Fibroblast of skin of left quadriceps (primary cell): ENCODE measurements around the gene CACNG3.
"Not testable (repeated sequence)": the region's sequence is repeated elsewhere in the genome, so short reads cannot be mapped to it uniquely, and the experiment has no call there.

Source experiments
- DNase-seq, 2 experiments: peaks; one replicate each; pipeline ENCODE4 v3.0.0-alpha.2; 2013; ENCODE audit warnings: low read depth in 2 of 2

The CACNG3 gene

DNA sequence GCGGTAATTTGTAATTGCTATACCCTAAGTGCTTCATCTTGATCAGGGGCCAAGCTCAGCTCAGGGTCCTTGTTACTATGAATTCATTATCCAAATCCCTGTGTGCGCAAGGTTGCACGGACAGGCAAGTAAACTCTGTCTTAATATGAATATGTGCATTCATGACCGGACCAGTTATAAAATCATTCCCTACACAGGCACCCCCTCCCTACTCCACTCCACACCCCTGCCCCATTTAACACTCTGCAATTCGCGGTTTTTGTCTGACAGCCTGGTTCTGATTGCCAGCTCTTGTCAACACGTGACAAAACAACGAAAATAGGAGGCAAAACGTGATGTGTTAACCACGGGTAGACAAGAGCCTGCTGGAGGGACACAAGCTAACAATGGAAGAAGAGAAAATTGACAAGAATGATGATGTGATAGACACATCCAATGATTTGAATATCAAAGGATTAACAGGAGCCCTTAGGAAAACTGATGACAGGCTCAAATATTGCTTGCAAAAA is 76.5 kb downstream of the CACNG3 start:
- DNase-seq: no peak

GRCh38 chr16:24336491-24336890 is 80.4 kb downstream of the CACNG3 start:
- no peak for DNase-seq

GRCh38 chr16:24337013-24337412 is 80.9 kb downstream of the CACNG3 start:
- DNase-seq: no peak

DNA sequence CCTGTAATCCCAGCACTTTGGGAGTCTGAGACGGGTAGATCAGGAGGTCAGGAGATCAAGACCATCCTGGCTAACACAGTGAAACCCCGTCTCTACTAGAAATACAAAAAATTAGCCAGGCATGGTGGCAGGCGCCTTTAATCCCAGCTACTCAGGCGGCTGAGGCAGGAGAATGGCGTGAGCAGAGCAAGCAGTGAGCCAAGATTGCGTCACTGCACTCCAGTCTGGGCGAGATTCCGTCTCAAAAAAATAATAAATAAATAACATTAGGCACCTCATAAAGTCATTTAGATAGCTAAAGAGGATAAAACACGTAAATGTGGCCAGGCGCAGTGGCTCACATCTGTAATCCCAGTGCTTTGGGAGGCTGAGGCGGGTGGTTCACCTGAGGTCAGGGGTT is 87.7 kb downstream of the CACNG3 start:
- DNase-seq: not testable (repeated sequence)

GRCh38 chr16:24344784-24345183 is 88.6 kb downstream of the CACNG3 start:
- no peak for DNase-seq

GRCh38 chr16:24345704-24346103 is 89.6 kb downstream of the CACNG3 start:
- DNase-seq: no peak

- DNase-seq: no peak
These were observed 90.6 kb downstream of the CACNG3 start for GRCh38 chr16:24346734-24347133.

DNA sequence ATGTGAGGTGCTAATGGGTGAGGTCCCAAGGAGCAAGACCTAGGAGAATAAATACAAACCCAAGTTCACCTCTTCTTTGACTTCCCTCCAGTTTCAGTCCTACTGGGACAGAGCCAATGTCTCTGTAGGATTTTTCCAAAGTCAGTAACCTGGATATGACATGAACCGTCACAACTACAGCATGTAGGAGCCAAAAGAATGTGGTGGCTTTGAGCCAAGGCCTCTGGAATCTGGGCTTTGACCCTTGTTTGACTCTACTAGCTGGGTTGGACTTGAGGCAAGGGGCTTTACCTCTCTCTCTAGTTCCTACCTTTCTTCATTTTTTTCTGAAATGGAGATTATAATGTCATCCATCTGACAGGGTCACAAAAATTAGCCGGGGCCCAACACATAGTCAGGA is 91.4 kb downstream of the CACNG3 start:
- DNase-seq: no peak

GRCh38 chr16:24348545-24349290 is 92.6 kb downstream of the CACNG3 start:
- DNase-seq: no peak

DNA sequence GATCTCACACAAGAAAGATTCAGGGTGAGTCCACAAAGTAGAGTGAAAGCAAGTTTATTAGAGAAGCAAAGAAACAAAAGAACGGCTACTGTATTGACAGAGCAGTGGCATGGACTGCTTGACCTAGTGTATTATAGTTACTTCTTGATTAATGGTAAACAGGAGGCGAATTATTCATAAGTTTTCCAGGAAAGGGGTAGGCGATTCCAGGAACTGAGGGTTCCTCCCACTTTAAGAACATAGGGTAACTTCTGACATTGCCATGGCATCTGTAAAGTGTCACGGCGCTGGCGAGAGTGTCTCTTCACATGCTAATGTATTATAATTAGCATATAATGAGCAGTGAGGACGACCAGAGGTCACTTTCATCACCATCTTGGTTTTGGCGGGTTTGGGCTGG is 93.2 kb downstream of the CACNG3 start:
- DNase-seq: no peak

DNA sequence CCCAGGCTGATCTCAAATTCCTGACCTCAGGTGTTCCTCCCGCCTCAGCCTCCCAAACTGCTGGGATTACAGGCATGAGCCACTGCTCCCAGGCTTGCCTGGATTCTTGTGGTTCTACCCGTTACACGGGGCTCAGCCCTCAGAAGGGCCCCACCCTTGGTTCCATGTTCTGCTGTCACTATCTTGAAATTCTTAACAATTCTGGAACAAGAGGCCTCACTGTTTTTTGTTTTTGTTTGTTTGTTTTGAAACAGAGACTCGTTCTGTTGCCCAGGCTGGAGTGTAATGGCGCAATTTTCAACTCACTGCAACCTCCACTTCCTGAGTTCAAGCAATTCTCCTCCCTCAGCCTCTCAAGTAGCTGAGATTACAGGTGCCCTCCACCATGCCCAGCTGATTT is 96.6 kb downstream of the CACNG3 start:
- no peak for DNase-seq

DNA sequence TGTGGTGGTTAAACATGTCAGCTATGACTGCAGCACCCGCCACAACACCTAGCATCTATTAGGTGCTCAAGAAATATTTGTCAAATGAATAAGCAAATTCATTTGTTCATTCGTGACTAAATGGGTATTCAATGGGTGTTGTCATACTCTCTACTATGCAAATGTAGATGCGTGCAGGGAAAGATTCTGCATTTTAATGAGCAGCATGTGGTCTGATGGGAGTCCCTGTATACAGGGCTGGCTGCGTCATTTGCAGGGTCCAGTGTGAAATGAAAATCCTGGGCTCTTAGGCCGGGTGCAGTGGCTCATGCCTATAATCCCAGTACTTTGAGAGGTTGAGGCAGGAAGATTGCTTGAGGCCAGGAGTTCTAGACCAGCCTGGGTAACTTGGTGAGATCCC is 97.5 kb downstream of the CACNG3 start:
- no peak for DNase-seq

DNA sequence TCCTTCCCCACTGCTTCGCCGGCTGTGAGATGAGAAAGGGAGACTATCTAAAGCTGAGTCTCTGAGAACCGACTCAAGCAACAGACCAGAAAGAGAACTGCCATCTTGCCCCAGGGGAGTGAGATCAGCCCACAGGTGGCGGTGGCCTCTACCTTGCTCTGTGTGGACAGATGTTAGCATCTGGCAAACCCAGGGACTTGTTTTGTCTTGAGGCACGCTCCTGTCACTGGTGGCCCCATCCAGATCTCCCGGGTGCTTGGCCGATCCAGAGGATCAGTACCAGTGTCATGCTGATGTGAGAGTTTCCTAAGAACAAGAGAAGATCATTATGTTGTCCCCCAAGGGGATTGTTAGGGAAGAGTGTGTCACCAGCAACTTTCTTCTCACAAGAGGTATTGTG is 101.4 kb downstream of the CACNG3 start:
- no peak for DNase-seq

- DNase-seq: no peak
These were observed 102.0 kb downstream of the CACNG3 start for GRCh38 chr16:24358117-24358516.

DNA sequence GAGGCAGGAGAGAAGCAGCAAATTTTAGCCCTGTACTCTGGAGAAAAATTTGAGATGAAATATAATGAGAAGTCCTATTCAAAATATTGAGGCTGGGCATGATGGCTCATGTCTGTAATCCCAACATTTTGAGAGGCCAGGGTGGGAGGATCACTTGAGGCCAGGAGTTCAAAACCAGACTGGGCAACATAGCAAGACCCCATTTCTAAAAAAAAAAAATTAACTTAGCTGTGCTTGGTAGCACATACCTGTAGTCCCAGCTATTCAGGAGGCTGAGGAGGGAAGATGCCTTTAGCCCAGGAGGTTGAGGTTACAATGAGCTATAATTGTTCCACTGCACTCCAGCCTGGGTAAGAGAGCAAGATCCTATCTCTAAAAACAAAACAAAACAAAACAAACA is 103.4 kb downstream of the CACNG3 start:
- no peak for DNase-seq

DNA sequence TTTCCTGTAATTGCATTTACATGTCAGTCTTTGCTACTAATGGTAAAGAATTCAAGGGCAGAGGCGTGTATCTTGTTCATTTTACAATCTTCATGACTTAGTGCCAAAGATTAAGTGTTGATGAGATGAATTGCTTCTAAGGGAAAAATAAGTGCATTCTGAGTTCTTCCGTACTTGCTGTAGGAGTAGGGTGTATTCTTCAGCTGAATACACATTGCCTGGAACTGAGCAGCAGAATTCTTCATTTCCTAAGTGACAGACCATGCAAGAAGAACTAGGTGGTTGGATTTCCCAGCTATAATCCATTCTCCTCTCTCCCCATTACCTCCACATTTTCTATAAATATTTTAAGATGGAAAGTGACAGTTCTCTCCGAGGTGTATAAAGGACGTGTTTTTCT is 104.8 kb downstream of the CACNG3 start:
- no peak for DNase-seq

DNA sequence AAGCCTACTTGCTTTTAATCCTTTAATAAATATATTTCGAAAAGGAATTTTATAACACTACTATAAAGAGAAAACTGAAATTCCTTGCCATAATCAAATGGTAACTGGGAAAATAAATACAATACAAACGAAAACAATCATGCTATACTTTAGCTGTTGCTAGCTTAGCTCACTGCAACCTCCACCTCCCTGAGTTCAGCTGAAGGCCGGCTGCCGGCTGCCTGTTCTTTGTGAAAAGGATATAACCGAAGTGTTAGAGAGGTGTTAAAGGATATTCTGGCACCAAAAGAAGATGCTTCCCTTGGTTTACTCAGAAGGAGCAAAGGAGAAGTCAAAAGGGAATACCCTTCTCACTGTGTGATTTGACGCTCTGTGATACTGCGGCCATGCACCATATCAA is 108.5 kb downstream of the CACNG3 start:
- DNase-seq: no peak

DNA sequence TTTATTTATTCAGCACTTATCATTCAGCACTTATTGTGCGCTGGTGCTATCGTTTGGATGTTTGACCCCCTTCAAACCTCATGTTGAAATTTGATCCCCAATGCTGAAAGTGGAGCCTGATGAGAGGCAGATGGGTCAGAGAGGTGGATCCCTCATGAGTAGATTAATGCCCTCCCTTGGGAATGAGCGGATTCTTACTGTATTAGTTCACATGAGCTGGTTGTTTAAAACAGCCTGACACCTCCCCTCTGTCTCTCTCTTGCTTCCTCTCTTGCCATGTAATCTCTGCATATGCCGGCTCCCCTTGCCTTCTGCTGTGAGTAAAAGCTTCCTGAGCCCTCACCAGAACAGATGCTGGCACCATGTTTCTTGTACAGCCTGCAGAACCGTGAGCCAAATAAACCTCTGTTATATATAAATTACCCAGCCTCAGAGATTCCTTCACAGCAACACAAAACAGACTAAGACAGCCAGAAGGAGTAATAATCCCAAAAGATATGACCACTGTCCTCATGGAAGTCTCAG is 111.1 kb downstream of the CACNG3 start:
- no peak for DNase-seq

GRCh38 chr16:24372824-24373223 is 116.7 kb downstream of the CACNG3 start:
- no peak for DNase-seq

DNA sequence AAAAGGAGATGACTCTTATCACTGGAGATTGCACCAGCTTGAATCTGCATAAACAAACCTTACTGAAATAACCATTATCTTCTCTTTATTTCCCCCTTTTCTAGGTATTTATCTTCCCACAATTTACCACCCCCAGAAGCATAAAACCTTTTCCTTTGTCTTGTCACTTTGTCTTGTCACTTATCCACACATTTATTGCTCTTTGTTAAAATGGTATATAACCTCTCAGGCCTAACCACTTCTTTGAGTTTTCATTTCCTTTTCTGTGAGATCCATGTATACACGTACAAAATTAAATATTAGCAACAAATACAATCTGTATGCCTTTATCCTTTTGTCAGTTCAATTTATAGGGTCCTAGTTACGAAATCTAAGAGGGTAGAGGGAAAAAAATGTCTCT is 122.9 kb downstream of the CACNG3 start:
- no peak for DNase-seq

- DNase-seq: no peak
These were observed 125.5 kb downstream of the CACNG3 start for GRCh38 chr16:24381470-24382118.

- no peak for DNase-seq
These were observed 126.8 kb downstream of the CACNG3 start for GRCh38 chr16:24382762-24383407.

DNA sequence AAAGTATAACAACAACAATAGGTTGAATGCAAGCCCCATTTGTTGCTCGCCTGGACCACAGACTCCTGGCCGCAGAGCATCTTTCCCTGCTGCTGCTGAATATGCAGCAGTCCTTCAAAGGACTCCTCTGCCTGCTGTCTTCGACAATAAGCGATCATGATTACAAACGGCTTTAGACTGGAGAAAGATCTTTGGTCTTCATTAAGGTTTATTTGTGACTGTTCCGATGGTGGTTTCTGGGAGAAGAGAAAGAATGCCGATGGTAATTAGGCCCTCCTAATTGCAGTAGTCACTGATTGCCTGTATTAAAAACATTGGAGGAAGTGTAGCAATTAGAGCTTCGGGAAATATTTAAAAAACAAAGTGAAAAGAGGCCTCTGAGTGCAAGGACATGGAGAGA is 138.2 kb downstream of the CACNG3 start:
- no peak for DNase-seq
